Measurements from ENCODE around the gene CFAP77. TPM values are rescaled to one million over a fixed set of nuclear protein-coding genes. Genes with fewer than 3 reads are reported as not detected.
"Not testable (repeated sequence)": the region's sequence is repeated elsewhere in the genome, so short reads cannot be mapped to it uniquely, and the experiment has no call there.

CFAP77 gene
- total RNA-seq, 1 donor from 2014 or later = 0.20 TPM

DNA sequence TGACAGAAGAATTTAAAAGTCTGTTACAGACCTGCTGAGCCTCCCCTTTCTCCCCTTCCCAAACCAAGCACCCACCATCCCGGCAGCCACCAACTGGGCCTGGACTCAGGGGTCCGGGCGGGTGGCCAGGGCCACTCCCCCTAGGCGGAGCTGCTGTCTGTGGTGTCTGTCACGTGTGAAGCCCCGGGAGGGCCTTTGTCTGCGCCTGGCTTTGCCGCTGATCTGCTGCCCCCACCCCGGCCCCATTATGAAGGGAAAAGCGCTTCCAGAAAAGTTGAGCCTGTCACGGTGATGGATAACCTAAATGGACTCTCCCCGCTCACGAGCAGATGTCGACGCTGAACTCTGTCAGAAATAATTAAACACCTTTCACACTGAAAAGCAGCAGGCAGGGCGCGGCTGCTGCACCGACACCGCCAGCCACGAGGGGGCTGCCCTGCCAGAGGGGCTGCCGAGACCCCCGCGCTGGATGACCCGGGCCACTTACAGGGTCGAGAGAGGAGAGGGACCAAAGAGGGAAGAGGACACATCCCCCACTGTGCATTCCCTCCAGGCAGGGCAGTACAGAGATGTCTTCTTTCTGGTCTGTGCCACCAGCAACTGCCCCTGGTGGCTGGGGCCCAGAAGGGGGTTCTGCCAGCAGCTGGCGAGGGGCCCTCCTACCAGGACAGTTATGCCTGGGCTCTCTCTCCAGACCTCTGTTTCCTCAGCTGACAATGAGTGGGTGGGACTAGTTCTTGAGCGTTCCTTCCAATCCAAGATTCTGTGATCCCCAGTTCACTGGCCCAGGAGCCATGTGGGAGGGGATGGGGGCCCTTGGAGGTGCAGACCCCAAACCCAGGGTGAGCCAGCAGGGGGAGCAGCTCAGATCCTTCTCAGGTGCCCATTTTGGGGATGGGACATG, 136.4 kb downstream of the CFAP77 start:
- DNase-seq (ENCODE audit: low read depth, low spot score) = no peak

DNA sequence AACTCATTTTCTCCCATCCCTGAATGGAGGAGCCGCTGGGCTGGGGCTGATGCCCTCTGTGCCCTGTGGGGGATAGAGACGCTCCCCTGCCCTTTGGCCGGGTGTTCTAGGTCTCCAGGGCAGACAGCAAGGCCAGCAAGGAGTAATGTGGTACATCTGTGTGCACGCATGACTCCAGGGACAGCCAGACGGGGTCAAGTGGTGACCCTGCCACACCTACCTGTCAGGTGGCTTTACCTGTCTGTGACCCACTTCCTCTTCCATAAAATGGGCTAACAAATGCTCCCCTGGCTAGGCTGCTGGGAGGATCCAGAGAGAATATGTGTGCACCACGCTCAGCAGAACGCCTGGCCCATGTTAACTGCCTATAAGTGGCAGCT, 137.0 kb downstream of the CFAP77 start:
- DNase-seq (ENCODE audit: low read depth, low spot score) = no peak

DNA sequence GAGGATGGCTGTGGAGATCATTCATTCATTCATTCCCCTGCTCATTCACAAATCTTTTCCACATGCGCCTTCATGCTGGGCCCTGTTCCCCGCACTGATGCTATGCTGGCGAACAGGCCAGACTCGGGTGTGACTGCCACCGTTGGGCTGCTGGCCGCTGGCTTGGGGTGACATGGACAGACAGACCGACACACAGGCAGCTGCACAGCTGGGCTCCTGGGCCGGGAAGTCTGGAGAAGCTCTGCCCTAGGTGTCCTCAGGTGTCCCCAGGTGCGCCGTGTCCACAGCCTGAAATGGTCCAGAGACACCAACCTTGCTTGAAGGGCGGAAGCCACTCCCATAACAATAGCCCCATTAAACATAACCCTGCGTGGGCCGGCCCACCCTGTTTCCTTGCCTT, 137.4 kb downstream of the CFAP77 start:
- no peak for DNase-seq (ENCODE audit: low read depth, low spot score)

DNA sequence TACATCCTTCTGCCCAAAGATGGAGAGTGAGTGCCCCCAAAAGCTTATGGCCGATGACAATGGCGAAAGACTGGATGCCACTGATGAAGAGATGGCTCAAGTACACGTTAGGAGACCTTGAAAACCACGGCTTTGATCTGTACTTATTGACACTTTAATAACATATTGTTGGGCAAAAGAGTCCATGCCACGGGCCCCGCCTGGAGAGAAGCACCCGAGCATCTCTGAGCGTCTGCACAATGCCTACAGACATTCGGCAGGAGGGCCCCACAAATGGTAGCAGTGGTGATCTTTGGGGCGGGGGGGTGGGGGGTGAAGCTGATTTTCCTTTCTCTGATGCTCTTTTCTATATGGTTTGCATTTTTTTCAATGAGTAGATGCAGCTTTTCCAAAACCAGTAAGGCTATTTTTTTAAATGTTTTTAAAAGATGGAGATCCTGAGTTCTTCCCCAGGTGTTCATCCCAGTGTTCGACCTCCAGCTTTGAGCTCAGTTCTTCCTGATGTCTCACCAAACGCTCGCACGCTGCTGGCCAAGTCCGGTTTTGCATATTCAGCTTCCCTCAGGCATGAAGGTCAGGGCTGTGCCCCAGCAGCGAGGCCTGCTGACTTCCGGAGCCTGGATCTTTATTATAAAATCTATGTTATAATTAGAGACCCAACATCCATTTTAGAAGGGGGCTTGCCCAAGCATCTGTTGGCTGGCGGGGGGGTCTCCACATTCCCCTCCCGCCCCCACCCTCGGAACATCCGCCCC, 138.1 kb downstream of the CFAP77 start:
- DNase-seq (ENCODE audit: low read depth, low spot score) = no peak

DNA sequence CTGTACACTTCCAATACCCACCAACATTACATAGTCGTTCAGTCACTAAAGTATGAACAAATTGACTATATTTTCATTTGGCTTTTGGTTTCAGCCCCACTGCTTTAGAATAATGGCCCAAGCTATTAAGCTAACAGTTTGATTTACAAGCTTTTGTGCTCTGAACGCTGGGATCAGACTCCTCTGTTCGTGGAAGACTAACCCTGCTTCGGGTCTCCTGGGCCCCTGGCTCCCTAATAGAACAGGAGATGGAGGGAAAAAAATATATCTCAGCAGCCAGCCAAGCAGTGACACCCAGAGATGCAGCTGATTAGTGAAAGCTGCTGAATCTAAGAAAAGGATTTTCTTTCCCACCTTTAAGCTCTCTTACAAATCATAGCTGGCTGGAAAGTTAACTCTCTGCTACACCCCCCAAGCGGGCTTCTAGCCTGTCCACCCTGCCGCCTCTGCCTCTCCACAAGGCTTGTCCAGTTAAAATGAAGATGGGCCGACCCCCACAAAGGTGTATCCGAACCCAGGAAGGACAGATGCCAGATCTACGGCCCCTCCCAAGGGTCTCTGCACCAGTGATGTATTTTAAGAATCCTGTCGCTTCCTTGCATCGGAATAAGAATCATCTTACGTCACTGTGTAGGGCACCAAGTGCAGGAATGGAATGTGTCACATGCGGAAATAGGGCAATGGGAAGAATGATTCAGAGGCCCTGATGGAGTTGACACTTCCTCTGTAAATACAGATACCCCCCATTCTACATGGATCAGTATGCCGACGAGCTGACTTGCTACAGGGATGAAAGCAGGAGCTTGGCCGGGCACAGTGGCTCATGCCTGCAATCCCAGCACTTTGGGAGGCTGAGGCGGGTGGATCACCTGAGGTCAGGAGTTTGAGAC, 139.0 kb downstream of the CFAP77 start:
- DNase-seq (ENCODE audit: low read depth, low spot score) = peak; percentile 45

DNA sequence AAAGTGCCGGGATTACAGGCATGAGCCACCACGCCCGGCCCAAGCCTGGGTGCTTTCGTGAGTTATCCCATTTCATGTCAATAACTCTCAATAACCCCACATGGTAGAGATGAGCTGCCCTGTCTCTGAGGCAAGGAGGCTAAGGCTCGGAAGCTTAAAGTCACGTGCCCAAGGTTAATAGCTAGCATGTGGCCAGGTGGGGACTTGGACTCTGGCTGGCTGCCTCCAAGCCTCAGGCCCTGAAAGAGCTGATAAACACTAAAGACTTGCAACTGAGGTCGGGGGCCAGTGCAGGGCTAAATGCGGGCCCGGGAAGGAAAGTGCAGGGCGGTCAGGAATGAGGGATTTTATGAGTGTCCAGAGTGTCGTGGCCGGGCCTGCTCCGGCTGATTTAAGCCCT, 141.5 kb downstream of the CFAP77 start:
- no peak for DNase-seq (ENCODE audit: low read depth, low spot score)

DNA sequence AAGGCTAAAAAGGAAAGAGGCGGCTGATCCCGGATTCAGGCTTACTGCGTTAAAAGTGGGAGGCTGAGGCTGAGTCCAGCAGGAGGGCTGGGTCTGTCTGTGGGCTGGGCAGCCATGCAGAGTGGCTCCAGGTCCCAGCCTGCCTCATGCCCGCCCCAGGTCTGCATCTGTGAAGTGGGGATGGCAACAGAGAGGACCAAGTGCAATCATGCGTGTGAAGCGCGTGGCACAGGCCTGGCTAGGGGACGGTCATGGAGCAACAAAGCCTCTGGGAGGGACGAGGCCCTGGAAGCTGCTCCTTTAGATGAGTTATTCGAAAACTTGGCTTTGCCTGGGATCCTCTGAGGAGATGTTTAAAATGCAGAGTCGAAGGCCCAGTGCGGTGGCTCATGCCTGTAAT, 142.0 kb downstream of the CFAP77 start:
- no peak for DNase-seq (ENCODE audit: low read depth, low spot score)

DNA sequence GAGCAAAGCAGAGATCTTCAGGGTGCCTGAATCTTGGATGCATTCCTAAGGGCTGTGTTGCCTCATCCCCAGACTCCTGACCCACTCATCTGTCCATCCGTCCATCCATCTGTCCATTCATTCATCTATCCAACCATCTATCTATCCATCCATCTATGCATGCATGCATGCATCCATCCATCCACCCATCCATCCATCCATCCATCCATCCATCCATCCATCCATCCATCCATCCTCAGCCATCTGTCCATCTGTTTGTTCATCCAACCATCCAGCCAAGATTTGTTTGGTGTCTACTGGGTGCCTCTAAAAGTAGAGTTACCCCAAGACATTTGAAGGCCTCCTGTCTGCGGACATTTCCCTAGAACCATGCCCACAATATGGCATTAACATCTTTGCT, 144.7 kb downstream of the CFAP77 start:
- DNase-seq (ENCODE audit: low read depth, low spot score) = no peak

DNA sequence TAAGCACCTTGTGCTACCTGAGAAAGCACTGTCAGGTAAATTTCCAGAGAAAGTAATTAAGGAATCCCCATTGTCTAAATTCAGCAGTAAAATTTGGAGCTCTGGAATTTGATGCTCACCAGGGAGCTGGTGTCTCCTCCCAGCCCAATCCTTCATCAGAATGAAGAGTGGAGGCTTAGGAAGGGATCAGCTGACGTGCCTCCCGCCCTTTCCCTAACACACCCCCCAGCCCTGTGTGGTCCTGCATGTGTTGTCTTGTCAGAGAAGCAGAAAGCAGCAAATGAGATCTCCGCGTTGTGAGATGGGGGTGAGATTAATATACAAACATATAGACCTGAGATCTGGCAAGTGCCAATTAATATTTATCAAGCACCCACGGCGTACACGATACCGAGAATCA, 145.5 kb downstream of the CFAP77 start:
- no peak for DNase-seq (ENCODE audit: low read depth, low spot score)

DNA sequence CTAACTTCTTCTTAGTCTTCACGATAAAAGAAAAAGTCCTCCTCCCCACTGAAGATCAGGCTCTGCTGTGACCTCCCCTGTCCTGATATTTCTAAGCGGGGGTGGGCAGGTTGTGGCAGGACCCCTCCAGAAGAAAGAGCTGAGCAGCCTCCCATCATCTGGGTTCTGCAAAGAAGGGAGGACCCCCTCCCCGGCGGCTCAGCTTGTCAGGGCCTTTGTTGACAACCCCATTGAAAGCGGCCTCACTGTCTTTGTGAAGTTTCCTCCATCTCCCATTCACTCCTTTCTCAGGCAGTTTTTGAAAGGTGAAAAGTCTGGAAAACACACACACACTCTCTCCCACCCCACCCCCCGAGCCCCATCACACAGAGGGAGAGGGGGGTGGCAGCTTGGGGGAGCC, 146.2 kb downstream of the CFAP77 start:
- no peak for DNase-seq (ENCODE audit: low read depth, low spot score)

DNA sequence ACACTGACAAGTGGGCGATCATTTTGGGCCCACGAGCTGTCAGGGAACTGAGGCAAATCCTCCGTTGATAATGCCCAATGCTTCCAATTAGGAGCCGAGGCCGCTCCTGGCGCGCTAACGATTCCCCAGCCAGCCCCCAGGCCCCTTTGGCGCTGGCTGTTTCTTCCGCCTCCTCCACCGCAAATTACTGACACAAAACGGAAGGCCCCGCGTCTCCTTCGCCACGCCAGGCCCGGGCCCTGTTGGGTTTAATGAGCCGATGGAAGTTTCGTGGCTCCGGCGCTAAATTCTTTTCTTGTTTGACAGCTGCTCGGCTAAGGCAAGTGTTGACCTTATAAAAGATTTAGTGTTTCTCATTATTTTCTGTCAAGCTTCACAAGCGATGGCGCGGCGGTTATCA, 146.7 kb downstream of the CFAP77 start:
- DNase-seq (ENCODE audit: low read depth, low spot score) = no peak

DNA sequence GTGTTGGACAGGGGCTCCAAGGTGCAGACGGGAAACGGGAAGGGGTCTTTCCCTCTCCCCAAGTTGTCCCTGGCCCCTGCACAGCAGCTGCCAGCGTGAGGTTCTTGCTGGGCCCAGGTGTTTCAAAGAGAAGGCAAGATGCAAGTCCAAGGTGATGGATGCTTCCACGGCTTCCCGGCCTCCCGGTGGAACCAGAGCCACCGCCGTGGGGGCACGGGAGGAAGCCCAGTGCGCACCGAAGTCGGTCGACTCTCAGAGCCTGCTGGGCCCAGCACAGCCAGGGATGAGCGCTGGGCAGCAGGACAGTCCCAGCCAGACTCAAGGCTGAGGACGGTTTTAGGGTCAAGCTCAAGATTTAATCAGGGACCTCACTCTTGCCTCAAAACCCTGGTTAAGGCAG, 147.1 kb downstream of the CFAP77 start:
- no peak for DNase-seq (ENCODE audit: low read depth, low spot score)

DNA sequence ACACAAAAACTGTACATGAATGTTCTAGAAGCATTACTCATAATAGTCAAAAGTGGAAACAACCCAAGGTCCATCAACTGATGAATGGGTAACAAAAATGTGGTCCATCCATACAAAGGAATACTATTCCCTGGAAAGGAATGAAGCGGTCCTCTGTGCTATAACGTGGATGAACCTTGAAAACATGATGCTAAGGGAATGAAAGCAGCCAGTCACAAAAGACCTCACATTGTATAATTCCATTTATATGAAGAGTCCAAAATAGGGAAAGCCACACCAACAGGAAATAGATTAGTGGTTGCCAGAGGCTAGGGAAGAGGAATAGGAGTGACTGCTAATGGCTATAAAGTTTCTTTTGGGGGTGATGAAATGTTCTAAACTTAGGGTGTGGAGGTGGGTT, 149.7 kb downstream of the CFAP77 start:
- no peak for DNase-seq (ENCODE audit: low read depth, low spot score)

DNA sequence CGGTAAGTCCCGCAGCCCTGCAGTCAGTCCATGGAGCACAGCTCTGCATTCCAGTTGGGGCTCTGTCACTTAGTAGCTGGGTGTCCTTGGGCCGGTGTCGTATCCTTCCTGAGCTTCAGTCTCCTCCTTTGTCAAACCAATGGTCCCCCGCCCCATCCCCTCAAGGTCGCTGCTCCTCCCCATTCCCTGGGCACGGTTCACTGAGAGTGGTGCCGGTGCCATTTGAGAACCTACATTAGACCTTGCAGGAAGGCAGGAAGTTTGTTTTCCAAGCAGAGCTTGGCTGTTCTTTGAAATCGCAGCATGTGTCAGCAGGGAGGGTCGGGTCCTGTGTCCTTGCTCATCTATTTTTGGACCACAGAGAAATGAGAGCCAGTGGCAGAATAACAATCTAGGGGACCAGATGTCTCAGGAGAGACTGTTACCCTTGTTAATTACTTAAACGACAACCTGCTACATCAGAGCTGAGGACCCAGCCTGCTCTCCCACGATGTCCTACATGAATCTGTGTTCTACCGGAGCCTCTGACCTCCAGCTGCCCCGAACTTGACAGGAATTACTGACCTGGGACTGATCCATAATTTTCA, 150.7 kb downstream of the CFAP77 start:
- no peak for DNase-seq (ENCODE audit: low read depth, low spot score)

DNA sequence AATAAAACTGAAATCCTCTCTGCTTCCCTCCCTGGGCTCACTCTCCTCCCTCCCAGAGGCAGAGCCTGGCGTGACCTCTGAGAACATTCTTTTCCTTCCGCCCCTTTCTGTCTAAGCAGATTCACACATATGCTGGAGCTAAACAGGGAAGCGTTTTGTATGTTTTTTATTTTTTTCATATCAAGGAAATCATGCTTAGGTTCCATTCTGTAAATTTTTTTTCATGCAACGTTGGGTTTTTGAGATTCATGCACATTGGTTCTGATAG, 152.2 kb downstream of the CFAP77 start:
- DNase-seq (ENCODE audit: low read depth, low spot score) = no peak

DNA sequence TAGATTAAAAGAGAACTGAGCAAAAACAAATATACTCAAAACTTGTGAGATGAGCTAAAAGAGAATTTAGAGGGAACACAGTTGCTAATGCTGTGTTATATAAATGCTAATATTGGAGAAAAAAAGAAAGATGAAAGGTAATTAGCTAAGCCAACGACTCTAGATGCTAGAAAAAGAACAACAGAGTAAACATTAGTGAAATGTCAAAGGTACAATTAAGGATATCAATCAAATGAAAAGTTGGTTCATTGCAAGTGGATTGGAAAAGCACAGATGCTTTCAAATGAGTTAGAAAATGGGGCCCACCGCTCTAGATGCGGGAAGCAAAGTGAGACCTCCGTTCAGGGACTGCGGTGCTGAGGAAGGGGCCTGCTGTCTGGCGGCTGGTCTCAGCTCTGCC, 154.5 kb downstream of the CFAP77 start:
- DNase-seq (ENCODE audit: low read depth, low spot score) = no peak

DNA sequence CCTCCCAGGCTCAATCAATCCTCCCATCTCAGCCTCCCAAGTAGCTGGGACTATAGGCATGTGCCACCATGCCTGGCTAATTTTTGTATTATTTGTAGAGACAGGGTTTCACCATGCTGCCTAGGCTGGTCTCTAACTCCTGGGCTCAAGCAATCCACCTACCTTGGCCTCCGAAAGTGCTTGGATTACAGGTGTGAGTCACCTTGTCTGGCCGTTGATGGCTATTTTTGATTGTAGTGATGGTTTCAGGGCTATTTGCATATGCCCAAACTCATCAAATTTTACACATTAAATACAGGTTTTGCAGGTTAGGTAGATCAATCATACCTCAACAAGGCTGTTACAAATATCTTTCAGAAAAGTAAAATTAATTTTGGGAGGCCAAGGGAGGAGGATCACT, 158.8 kb downstream of the CFAP77 start:
- DNase-seq (ENCODE audit: low read depth, low spot score) = not testable (repeated sequence)

DNA sequence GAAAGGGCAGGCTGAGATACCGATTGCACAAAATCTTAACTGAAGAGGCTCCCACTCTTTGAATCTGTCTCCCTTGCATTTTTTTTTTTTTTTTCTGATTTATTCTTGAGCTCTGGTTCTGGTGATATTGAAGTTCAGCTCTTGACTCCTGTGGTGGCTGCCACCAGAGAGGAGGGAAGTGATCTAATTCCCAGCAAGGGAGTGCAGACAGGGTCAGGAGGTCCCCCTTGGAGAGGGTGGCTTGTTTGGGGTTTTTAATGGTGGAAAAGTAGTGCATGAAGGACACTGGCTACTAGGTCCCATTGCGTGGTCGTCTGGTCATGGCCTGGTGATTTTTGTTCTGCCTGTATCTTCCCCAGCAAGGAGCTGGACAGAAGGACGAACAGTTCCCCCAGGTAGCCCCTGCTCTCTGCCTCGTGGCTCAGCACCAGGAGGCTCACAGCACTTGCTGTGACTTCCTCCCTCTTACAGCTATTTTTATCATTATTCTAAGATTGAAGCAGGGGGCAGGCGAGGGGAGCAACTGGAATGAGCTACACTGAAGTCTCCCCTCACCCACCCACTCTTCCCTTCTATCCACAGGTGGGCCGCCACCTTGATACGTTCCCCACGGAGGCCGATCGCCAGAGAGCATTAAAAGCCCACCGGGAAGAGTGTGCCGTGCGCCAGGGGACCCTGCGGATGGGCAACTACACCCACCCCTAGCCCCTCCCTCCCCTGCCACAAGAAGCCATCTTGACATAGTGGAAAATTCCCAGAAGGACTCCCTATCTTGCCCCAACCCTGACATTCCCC, 162.0 kb downstream of the CFAP77 start:
- DNase-seq (ENCODE audit: low read depth, low spot score) = no peak

DNA sequence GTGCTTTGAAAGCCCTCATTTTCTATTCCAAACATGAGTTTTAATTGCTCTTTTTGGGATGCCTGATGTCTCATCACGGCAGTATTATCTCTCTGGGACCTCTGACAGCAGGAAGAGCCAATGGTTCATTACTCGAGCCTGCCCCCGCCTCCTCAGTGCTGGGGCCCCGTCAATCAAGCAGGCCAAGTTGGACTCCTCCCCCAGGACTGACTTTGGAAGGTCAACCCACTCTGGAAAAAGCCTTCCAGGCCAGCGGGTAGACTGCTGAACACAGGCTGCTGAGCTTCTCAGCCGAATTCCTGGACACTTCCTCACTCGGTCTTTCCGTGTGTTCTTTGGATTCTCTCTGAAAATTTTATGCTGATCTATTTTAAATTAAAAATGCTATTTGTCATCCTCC, 162.9 kb downstream of the CFAP77 start:
- DNase-seq (ENCODE audit: low read depth, low spot score) = no peak

DNA sequence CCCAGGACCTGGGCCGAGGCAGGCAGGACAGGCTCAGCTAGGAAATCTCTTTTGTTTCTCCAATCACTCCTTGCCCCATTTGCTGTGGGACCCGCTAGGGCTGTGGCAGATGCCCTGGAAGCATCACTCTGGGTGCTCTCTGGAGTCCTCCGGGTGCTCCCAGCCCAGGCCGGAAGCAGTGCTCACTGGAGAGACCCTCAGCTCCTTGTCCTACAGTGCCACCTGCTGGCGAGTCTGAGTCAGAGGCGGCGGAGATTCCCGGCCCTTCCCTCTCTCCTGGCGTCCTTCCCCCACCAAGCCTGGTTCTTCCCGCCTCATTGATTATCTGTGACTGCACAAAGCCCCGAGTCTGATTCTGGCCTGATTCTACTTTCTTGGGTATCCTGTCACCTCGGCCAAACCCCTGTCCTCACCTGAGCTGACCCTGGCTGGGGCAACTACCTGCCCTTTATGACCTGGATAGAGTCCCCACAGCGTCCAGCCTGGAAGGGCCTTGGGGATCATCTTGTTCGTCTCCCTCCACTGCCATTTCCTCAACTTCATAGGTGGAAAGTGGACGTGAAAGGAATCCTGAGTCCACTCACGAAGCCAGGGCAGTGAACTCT, 165.1 kb downstream of the CFAP77 start:
- DNase-seq (ENCODE audit: low read depth, low spot score) = peak; percentile 20
